SK-MEL-5 (cell line): ENCODE data around the gene WDR87. TPM values are rescaled to one million over a fixed set of nuclear protein-coding genes. Genes with fewer than 3 reads are reported as not detected.
A peak's percentile ranks its signal among the peaks of the same experiment; 100 is the strongest.
"Not testable (repeated sequence)": the region's sequence is repeated elsewhere in the genome, so short reads cannot be mapped to it uniquely, and the experiment has no call there.

Experiments
- DNase-seq: peaks from one replicate; pipeline ENCODE4 v3.0.0-alpha.2; 2016; ENCODE audit warnings: low read depth, low spot score
- in situ Hi-C: cut with HindIII; loops from 2 replicates; pipeline ENCODE4 v1.10.0; 2016; ENCODE audit warnings: low sequenced_read_pairs, high pct_unique_total_duplicates, low pct_unique_long_range_greater_than_20kb
- total RNA-seq: library from RNA; depleted of rRNA; stranded (reverse); fragments of >200 nt; shearing (Covaris generic); gene quantifications from 2 replicates; pipeline ENCODE4 v1.2.3, GENCODE V29; 2014

Gene WDR87
- total RNA-seq, 1 experiment from 2014 or later = not detected

DNA sequence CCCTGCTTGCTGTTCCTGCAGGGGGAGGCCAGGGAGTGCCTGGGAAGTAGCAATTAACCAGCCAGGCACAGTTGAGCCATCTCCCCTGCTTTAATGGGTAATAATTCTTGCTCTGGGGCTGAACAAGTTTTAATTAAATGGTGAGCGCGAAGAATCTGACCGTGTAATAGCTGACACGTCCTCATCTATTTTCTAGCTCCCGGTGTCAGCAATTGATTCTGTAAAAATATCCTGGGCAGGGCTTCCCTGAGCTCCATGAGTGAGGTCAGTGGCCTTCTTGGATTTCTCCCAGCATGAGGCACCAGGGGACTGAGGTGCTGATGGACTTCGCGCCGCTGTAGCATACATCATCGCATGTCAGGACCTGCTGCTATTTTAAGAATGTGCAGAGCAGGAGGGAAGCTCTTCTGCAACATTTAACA, 27.6 kb upstream of the WDR87 start:
- in situ Hi-C loops = no loop called here
- DNase-seq = no peak

DNA sequence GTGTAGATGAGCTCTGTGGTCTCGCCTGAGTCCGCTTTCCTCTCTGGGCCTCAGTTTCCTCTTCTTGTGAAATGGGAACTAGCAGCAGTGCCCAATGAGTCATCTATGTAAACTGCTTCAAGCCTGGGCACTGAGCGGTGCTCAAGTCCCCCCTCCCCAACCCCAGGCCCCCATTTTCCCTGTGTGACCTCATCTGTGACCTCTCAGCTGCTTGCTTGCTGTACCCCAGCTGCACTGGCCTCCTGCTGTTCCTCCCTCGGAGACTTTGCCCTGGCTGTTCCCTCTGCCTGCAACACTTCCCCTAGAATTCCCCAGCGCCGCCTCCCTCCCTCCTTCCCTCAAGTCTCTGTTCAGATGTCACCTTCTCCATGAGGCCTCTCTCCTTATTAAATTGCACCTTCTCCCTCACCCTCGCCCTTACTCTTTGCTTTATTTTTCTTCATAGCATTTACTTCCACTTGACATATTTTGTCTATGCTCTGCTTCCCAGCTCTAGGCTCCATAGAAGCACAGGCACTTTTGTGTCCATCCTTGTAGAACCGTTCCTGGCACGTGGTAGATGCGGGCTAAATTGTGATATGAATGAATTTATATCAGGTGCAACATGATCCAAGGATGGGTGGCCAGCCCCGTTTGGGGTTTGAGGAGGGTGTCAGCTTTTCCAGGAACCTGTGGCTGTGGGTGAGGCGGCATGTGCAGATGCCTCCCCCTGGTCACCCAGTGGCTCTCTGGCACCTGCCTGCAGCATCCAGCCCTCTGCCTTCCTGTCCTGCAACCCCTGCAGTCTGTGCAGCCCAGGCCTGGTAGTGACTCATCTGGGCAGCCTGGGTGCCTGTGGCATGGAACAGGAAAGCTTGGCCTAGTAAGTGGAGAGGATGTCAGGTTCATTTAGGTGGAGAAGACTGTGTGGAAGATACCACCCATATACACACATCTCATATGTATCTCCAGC, 26.9 kb upstream of the WDR87 start:
- in situ Hi-C loops = no loop called here
- no peak for DNase-seq

DNA sequence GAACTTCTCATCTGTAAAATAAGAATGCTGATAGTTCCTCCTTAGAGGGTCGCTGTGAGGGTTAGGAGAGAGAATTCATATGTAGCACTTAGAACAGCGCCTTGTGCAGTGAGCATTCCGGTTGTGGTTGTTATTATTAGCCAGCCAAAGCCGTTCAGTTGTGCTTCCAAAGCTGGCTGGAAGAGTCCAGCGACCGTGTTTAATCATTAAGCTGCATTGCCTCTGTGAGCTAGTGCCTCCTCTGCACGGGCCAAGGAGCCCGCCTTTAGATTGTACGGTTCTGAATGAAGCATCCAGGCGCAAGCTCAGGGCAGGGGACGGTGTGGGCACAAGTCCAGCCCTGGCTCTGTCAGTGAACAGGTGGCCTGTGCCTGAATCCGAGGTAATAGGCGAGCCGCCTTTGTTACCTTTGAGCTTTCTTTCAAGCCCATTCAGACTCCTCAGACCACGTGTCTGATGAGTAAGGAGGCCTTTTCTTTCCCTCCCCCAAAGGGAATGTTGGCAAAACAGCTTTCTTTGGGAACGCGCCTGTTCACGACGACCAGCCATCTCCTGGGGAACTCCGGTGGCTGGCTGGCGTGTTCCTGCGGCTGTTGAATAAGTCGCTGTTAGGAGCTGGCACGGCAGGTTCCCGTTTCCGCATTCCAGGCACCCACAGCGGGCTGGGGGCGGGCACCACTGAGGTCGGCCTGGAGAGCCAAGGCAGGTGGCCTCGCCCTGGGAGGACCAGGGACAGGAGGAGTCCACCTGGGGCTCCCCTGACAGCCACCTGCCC, 25.7 kb upstream of the WDR87 start:
- in situ Hi-C loops = no loop called here
- no peak for DNase-seq

- no peak for DNase-seq
- in situ Hi-C loops = no loop called here
These were observed 24.0 kb upstream of the WDR87 start for GRCh38 chr19:37930416-37930815.

DNA sequence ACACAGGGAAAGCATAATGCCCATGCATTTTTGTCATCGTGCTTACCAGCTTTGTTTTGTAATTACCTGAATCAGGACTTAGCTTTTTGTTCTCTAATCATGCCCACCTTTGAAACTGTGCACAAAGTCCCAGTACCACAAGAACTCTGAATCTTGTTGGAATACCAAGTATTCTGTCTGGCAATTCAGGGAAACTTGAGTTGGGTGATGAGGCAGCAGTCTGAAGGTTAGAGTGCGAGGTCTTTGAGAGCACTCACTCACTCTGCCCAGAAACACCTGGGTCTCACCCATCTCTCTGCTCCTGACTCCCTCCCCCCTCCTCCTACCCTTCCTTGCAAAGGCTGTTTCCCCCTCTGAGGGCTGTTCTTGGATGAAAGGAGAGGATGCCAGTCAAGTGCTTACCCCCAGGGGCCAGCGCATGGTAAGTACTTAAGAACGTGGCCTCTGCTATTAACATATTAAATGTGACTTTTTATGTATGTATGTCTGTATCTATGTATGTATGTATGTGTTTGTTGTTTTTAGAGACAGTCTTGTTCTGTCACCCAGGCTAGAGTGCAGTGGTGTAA, 23.0 kb upstream of the WDR87 start:
- DNase-seq = no peak
- in situ Hi-C loops = no loop called here

DNA sequence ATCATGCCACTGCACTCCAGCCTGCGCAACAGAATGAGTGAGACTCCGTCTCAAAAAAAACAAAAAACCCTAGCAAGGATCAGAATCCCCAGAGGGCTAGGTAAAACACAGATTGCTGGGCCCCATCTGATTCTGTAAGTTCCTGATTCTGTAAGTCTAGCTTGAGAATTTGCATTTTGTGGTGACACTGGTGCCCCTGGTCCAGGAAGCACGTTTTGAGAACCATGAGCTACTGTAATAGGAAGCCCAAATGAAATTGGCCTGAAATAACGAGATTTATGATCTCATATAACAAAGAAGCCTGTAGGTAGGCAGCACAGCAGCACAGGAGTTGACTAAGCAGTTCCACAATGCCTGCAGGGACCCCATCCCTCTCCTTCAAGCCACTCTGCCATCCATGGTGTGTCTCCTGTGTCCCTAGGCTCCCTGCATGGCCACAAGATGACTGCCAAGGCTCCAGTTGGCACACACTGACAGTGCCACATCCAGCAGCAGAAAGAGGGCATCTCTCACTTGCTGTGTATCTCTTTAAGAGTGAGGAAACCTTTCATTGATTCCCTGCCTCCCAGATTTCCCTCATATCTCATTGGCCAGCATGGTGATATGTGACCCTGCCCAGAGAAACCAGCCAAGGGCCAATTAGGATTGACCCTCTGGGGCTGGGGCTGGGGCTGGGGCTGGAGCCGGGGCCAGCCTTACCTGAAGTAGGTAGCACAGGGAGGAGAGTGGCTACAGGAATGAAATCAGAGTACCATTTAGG, 22.3 kb upstream of the WDR87 start:
- in situ Hi-C loops = no loop called here

DNA sequence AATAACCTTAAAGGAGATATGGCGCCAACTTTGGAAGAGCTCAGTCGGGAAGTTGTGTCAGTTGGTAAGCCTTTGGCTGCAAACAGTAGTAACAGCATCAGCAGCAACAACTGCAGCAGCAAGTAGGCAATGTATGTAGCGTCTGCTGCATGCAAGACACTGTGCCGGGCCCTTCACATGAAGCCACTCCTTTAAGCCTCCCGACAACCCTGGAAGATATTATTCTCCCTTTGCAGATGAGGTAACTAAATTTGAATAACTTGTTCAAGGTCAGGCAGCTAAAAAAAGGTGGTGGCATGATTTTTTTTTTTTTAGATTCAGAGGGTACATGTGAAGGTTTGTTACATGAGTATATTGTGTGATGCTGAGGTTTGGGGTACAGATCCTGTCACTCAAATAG, 20.3 kb upstream of the WDR87 start:
- no peak for DNase-seq
- in situ Hi-C loops = no loop called here

More for the DNA sequence above, 22.3 kb upstream of the WDR87 start:
- DNase-seq = no peak

- no peak for DNase-seq
- in situ Hi-C loops = no loop called here
These were observed 19.9 kb upstream of the WDR87 start for GRCh38 chr19:37926255-37926654.

- DNase-seq = no peak
- in situ Hi-C loops = no loop called here
These were observed 18.8 kb upstream of the WDR87 start for GRCh38 chr19:37925212-37925611.

- DNase-seq, in situ Hi-C loops: not testable (repeated sequence)
These were observed 18.2 kb upstream of the WDR87 start for GRCh38 chr19:37924573-37924972.

- no peak for DNase-seq
- in situ Hi-C loops = no loop called here
These were observed 14.4 kb upstream of the WDR87 start for GRCh38 chr19:37920591-37921450.

DNA sequence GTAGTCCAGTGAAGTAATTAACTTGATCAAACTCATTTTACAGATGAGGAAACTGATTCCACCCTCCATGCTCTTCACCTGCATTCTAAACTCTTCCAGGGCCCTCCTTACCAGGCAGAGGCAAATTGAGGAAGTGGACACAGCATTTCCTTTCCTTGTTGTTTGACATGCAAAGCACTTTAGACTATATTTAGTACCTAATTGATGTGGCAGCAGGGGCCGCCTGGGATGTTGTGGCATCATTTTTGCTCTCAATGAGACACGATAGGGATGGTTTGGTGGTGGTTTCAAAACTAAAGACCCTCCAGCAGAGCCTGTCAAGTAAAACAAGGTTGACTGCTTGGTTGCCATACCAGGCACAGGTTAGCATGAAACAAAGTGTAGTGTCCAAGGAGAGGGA, 8.5 kb upstream of the WDR87 start:
- no peak for DNase-seq

DNA sequence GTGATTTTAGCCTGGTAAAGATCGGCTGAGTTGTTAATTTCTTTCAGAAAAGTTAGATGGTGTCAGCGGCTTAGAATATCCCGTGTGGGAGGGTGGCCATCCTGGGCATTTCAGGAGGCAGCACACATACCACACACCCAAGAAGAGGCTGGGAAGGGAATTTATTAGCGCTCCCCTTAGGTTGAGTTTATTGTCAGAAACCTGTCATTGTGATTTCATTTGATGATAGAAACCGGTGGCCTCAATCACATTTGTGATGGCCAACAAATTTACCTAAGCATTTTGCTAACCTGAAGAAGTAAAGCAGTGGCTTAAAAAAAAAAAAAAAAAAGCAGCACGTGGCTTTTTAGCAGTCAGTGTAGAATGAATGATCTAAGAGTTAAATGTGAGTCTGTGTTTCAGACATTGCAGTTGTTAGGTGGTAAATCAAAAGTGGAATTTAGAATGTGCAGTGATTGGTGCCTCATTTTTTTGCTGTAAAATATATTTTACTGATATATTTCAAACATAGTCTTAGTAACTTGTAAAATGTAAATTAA, 3.3 kb upstream of the WDR87 start:
- DNase-seq = no peak
- in situ Hi-C loops = no loop called here

More for the DNA sequence above, 8.5 kb upstream of the WDR87 start:
- in situ Hi-C loops = no loop called here

GRCh38 chr19:37907735-37908455, 1.5 kb upstream of the WDR87 start:
- in situ Hi-C loops = no loop called here
- DNase-seq = no peak

GRCh38 chr19:37906869-37907734, 708 bp upstream of the WDR87 start, which contains the start of gene SIPA1L3:
Gene SIPA1L3, plus strand, starts transcription at chr19:37907208. Its CDS starts 174,358 bp downstream, at chr19:38081566.
- DNase-seq = peak; percentile 94
- in situ Hi-C loops = no loop called here
